Hepatocyte (in vitro differentiated cells): Measurements from ENCODE around the gene AKT2.
A peak's percentile ranks its signal among the peaks of the same experiment; 100 is the strongest.

Source experiments
- EZH2 ChIP-seq: fragments of 200-600 bp; sonication (generic); IDR thresholded peaks from 2 replicates; pipeline ENCODE4 v1.6.1; 2016; ENCODE audit warnings: antibody characterized with exemption, mild to moderate bottlenecking, borderline replicate concordance
- TF ChIP-seq, protein P1 (sequence below): fragments of 200-600 bp; sonication (generic); IDR thresholded peaks from 2 replicates; pipeline ENCODE4 v1.5.1; 2016; ENCODE audit warnings: antibody characterized with exemption, mild to moderate bottlenecking; ENCODE audit not compliant: poor library complexity

DNA sequence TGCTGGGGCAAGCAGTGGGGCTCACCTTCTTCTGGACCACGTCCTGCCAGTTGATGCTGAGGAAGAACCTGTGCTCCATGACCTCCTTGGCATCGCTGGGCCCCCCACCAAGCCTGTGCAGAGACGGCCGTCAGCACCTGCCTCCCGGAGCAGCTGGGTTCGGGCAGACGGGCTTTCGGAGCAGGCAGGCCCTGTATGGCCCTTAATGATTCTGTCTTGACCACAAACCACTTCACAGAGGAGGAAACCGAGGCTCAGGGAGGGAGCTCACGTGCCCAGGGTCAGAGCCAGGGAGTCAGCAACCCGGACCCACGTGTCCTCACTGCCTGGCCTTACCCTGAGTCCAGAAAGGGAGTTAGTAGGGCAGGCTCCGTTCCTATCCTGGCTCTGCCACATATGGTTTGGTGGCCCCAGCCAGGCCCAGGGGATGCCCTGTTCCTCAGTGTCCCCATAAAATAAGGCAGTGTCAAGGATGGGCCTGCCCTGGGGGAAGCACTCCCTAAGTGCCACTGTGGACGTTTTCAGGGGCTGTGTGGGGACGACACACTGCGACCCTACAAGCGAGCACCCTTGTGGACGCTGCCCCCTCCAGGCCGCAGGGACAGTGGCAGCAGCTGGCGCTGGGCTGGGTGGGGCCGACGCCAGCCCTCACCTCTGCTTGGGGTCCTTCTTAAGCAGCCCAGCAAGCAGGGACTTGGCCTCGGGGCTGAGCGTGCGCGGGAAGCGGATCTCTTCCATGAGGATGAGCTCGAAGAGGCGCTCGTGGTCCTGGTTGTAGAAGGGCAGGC lies 49.7 kb downstream of the AKT2 start:
- TF ChIP-seq EZH2 = no peak
- TF ChIP-seq, protein P1, sequence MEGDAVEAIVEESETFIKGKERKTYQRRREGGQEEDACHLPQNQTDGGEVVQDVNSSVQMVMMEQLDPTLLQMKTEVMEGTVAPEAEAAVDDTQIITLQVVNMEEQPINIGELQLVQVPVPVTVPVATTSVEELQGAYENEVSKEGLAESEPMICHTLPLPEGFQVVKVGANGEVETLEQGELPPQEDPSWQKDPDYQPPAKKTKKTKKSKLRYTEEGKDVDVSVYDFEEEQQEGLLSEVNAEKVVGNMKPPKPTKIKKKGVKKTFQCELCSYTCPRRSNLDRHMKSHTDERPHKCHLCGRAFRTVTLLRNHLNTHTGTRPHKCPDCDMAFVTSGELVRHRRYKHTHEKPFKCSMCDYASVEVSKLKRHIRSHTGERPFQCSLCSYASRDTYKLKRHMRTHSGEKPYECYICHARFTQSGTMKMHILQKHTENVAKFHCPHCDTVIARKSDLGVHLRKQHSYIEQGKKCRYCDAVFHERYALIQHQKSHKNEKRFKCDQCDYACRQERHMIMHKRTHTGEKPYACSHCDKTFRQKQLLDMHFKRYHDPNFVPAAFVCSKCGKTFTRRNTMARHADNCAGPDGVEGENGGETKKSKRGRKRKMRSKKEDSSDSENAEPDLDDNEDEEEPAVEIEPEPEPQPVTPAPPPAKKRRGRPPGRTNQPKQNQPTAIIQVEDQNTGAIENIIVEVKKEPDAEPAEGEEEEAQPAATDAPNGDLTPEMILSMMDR = peak; percentile 3
